Stimulated activated CD4-positive, alpha-beta T cell treated with anti-CD3 and anti-CD28 coated beads, Interleukin-4, amount 100 ng/mL, for 1 hour (primary cell): ENCODE data around the gene STXBP4.
"Not testable (repeated sequence)": the region's sequence is repeated elsewhere in the genome, so short reads cannot be mapped to it uniquely, and the experiment has no call there.

Experiments
- DNase-seq: peaks from one replicate; pipeline ENCODE4 v3.0.0-alpha.2; 2020

Gene STXBP4

DNA sequence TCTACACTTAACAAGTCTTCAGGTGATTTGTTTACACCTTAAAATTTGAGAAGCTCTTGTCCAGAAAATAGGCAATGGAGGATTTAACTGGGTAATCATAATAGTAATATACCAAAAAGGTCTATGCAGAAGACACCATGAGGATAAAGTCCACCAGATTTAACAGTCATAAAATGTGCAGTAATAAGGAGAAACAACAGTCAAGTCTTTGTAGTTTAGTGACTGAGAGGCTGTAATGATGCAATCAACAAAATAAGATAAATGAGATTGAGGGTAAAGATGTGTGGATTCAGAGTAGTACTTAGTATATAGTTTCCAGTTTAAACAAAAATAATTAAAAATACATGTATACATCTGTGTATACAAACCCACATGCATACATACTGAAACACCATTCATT, 91.2 kb downstream of the STXBP4 start:
- DNase-seq: no peak

DNA sequence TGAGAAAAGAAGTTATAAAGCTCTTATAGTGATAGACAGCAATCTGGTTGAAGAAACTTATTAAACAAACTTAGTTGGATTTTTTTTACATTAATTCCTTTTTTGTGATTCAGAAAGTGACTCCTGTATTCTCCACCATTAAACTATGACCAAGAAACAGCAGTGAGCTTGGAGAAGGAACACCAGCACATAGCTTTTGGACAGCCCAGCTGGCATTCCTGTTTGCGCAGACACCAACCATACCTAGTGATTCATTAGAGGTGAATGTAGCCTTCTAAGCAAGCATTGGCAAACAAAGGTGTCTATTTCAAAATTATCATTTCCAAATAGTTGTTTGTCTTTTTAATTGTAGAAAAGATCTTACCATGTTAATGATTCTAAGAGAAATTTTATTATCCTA, 94.4 kb downstream of the STXBP4 start:
- no peak for DNase-seq

DNA sequence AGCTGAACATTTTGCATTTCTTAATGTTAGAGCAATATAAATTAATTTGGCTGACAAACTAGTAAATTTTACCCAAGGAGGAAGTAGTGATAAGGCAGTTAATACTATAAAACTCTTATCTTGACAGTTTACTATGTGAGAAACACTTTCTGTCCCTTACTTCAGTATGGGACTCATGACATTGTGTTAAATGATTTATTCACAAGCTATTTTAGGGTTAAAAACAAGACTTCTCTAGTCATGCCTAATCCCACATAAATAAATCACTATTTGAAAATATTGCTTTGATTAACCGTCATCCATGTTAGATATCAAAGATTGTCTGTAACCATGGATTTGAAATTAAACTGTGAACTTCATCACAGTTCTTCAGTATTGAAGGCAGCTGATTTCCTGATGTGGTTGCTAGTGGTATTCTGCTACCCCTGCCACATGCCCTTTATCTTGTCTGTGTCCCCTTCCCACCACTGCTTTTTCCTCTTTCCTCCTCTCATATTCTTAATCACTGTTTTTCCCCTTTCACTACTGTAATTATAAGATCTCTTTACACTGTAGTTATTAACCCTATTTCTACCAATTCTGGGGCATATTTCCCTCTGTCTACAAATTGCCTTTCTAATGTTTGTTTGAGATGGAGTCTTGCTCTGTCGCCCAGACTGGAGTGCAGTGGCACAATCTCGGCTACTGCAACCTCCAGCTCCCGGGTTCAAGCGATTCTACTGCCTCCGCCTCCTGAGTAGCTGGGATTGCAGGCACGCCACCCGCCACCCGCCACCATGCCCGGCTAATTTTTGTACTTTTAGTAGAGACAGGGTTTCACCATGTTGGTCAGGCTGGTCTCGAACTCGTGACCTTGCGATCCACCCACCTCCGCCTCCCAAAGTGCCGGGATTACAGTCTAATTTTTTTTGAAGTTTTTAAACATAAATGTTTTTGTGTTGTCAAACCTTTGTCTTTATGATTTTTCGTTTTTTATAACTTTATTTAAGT, 95.6 kb downstream of the STXBP4 start:
- DNase-seq: no peak

DNA sequence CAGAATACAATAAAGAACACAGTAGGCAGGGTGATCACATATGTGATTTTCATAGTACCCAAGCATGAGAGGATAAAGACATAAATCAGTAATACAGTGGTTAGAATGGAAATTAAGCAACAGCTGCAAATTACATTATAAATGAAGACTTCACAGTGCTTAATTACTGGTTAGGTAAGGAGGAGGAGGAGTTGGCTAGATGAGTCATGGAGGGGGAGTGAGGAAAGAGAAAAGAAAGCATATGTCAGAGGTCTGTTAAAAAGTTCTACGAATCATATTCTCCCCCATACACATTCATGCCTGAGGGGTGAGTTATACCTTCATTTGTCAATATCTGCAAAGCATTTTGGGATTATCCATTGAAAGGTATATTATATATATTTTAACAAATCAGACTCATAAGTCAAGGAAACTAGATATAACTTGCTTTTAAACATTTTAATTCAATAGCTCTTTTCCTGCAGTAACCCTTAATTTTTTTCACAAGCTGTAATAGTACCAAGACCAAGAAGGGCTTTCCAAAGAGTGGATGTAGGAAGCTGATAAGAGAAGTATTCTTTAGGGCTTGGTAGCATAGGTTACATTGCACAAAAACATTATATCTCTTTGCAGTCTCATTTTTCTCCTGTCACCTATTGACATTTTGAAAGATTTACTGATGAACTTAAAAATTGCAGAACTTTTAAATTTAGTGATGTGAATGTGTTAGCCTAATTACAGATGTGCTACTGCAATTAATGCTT, 99.3 kb downstream of the STXBP4 start:
- no peak for DNase-seq

DNA sequence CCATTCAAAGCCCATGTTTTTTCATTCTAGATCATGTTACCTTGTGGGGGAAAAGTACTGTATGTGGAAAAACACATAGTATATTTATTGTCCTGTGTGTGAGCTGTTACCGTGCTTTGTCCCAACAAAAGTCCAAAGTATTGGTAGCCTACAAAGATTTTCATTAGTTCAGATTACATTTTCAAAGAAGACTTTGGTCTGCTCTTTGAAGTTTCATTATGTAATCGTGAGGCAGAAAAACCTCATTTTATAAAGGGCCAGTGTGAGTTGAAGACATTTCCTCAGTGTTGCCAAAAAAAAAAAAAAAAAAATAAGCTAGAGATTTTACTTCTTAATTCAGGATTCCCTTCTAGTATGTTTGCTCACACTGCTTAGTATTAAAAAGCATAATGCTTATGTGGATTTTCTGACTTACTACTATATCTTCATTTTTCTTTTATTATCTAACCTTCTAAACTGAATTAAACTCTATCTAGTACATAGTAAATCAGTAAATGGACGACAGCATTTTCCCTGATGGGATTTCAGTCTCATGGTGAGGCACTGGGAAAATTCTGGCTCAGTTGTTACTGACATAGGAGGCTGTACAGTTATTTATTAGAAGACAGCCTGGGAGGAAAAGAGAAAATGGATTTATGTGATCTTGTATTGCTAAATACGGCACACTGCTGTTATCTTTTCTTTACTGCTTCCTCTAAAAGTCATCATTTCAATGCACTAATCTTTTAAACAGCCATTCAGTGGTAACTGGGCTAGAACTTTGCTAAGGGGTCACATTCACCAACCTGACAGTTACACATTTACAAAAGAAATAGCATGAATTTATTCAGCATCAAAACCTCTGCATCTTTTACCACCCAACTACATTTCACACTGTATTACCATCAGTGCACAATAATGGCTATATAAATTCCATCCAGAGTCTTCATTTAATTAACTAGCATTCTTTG, 100.6 kb downstream of the STXBP4 start:
- no peak for DNase-seq

DNA sequence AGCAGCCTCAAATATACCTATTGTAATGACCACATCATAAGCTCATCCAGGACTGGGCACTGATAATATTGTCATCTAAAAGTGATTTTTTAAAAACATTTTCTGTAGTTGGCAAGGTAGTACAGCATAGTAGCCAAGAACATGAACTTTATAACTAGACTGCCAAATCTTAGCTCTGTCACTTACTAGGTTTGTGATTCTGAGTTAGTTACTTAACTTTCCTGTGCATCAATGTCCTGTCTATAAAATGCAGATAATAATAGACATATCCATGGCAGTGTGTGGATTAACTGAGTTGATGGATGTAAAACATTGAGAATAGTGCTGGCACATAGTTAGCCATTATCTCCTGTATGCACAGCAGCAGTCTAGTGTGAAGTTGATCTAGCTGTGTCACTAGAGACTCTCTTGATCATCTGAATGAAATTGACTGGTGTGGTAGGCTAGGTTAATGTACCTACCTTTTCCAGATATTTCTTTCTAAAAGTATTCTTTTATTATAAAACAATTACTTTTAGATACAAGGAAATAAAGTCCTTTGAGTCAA, 101.5 kb downstream of the STXBP4 start:
- DNase-seq: no peak

DNA sequence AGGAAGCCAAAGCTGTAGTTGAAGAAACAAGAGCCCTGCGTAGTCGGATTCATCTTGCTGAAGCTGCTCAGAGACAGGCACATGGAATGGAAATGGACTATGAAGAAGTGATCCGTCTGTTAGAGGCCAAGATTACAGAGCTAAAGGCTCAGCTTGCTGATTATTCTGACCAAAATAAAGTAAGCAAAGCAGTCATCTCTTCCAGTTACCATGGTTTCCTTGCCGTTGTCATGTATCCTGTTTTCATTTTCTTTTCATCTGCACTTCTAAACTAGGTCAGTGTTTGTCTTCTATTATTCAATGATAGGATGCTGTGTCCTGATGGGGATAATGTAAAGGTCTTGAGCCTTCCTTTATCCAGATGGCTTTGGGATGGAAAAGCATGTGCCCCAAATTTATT, 104.3 kb downstream of the STXBP4 start:
- no peak for DNase-seq

DNA sequence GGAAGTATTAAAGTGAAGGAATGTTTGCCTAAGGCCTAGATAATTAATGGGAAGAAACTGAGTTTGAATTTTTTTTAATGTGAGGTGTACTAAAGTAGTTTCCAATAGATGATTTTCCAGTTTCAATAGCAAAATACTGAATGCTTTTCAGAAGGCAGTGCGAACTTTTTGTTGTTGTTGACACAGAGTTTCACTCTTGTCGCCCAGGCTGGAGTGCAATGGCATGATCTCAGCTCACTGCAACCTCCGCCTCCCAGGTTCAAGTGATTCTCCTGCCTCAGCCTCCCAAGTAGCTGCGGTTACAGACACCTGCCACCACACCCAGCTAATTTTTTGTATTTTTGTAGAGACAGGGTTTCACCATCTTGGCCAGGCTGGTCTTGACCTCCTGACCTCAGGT, 104.9 kb downstream of the STXBP4 start:
- DNase-seq: not testable (repeated sequence)

DNA sequence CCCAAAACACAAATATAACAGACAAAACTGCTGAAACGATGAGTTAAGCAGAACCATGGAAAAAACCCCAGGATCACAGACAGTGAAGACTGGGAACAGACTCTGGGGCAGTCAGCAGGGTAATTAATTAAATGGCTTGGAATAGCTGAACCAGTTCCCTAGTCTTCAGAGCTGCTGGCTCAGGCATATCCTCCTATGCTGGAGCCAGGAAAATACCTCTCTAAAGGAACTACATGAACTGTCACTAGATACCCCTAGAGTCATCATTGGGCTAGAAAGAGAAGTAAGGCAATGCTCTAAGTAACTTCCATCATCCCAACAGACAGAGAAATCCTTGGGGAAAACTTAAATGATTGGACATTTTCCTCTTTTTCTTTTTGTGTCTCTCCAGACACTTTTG, 113.0 kb downstream of the STXBP4 start:
- no peak for DNase-seq

DNA sequence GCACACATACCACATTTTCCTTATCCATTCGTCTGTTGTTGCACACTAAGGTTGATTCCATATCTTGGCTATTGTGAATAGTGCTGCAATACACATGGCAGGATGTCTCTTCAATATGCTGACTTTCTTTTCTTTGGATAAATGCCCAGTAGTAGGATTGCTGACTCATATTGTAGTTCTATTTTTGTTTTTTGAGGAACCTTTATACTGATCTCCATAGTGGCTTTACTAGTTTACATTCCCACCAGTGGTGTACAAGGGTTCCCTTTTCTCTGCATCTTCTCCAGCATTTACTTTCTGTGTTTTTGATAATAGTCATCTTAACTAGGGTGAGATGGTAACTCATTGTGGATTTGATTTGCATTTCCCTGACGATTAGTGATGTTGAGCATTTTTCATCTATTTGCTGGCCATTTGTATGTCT, 118.1 kb downstream of the STXBP4 start:
- DNase-seq: no peak

DNA sequence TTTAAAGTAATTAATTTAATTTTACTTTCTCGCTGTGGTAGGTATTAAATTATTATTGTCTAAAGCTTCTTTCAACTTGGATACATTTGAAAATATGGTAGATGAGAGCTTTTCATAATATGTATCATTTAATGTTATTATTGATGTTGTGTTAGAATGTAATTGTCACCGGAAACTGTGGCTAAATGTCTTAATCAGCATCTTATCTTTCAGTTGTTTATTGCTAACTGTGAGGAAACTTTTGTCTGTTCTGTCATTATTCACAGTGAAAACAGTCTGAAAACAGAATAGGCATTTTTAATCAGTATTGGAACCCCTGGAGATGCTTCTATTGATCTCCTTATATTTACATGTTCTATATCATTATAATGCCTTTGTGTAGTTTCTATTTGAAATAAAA, 120.7 kb downstream of the STXBP4 start:
- DNase-seq: no peak

DNA sequence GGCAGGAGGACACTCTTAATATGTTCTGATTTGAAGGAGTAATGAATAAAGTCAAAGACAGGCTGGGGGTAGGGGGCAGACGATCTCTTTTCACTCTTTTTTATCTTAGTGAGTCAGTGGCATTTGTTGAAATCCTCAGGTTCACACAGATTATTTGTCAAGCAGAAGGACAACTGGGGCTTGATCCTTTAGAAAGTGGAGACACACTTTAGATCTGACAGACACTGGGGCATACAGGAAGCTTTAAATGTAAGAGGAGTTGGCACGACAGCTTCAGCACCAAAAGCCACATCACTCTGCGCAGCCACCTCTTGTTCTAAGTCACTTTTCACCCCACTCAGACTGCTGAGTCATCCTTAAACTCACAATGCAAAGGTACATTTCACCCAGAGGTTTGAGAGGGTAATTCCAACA, 121.5 kb downstream of the STXBP4 start:
- DNase-seq: peak; percentile 21

DNA sequence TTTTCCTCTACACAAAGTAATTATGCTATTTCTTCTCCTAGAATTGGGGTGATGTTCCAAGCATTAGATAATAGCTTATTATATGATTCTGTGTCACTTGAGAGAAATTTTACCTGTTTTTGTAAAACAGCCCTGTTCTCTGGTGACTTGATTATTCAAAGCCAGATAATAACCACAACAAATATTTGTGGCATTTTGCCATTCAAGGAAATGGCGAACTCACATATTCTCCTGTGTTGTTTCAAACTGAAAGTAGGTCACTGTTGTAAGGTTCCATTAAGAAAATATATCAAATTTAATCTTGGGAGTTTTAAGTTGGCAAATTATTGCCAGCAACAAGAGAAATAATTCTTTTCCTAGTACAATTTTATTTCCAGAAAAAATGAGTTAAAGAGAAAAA, 124.8 kb downstream of the STXBP4 start:
- no peak for DNase-seq

DNA sequence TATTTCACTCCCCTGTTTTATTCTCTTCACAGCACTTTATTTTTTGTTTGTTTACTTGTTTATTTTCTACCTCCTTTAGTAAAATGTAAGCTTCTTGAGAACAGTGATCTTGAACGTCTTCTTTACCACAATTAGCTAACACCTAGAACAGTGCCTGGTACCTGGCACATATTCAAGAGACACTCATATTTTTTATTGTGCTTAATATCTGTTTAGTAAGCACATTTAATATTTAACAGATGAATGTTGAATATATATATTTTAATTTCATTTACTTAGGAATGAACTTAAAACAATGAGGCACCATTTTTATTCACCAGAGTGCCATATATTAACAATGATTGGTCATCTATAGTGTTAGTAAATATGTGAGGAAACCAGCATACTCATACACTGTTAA, 130.2 kb downstream of the STXBP4 start:
- no peak for DNase-seq

DNA sequence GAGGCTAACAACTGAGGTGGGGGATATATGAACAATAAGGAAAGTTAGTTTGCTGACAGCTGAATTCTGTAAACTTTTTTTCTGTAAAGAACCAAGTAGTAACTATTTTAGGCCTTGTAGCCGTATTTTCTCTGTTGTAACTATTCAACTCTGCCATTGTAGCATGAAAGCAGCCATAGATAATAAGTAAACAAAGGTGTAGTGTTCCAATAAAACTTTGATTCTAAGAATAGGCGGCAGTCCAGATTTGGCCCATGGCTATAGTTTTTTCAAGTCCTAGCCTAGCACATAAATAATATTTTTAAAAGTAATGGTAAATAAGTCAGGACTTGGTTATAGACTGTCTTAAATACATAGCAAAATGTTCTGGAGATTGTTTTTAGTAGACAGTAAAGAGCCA, 142.0 kb downstream of the STXBP4 start:
- no peak for DNase-seq

DNA sequence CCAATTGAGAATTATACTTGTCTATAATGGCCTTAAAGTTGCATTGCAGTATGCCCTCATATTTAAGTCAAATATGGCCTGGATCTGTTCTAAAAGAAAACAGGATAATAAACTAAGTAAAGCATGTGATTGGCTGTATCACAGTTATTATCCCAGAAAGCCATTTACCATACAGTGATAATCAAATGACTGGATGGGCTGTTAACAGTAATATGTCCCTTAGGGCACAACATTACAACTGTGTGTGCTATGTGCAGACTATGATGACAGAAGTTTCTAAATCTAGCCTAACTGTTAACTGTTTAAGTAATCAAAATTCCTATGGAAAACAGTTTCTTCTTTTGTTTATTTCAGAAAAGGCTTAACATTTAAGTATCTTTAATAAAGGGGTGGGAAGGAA, 145.7 kb downstream of the STXBP4 start:
- DNase-seq: no peak

DNA sequence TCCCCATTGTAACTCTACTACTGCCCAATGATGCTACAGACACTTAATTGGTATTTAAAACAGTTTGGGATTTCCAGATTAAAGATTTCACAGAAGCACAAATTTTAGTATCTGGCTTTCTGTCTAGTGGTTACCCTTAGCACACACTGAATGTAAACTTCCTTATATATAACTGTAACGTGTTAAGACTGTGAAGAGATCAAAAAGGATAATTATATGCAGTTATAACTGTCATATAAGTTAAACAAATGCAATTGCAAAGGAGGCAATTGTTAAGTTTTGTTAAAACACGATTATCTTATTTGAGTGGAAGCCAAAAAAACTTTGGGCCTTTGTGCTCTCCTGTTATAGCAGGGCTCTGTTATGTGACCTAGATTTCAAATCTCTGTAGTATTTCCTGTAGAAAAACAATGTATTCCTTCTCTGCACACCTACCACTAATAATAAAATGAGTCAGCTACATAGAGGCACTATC, 147.9 kb downstream of the STXBP4 start:
- no peak for DNase-seq

DNA sequence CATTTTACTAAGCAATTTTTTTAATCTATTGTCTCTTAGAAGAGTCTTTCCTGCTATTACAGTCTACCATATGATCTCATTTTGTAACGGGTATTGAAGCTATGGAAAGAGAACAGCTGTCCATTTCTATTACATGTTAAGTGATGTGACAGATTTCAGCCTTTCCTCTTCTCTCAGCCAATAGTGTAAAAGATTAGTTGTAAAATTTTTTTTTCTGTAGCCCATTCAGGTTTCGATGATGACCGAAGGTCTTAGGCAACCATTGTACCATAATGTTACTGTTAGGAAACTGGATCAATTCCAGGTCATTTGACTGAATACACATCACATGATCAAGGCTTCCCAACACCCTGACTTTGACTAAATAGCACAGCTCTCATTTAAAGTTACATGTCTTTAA, 148.6 kb downstream of the STXBP4 start:
- no peak for DNase-seq

DNA sequence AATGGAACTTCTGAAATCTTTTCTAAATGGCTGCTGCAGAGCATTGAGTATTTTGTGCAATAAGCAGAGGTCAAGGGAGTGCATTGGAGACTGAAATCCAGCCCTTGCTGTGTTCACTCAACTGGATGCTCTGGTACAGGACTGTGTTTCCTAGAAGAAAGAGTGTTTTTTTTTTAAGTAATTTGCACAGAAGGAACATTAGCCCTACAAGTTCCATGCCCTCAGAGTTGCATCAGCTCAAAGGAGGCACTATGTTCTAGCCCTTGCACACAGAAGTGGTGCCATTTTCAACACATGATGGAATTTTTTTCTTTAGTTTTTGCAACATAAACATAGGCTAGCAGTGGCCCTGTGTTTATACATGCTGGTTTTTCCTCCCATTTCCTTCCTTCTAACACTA, 152.1 kb downstream of the STXBP4 start:
- DNase-seq: no peak

DNA sequence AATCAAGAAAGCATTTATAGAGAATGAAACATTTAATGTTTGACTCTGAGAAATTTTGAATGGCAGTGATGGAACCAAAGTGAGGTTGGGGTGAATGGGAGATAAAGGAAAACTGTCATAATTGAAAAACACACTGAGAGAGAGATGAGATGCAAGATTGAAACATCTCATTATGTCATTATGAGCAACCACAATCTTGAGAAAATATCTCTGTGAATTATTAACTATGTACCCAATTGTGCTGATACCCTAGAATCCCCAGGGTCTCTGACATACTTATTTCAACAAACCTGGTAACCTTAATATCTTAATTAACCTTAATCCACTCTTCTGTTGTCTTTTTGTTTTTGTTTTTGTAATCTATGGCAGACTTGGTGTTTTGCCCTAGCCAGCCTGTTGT, 152.7 kb downstream of the STXBP4 start:
- no peak for DNase-seq

DNA sequence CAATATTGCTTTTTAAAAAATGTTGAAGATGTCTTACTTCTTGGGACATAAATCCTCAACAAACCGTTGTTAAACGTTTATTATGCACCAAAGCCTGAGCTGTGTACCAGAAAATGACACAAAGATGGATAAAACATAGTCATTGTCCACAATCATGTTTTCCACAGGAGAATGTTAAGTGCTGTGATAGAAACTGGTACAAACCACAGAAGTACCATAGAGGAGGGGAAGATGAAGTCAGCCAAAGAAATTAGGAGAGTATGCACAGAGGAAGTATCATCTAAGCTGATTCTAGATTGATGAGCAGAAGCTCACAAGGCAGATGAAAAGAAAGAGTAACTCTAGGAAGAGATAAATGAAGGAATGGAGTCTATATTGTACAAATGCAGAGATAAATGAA, 153.5 kb downstream of the STXBP4 start:
- no peak for DNase-seq

DNA sequence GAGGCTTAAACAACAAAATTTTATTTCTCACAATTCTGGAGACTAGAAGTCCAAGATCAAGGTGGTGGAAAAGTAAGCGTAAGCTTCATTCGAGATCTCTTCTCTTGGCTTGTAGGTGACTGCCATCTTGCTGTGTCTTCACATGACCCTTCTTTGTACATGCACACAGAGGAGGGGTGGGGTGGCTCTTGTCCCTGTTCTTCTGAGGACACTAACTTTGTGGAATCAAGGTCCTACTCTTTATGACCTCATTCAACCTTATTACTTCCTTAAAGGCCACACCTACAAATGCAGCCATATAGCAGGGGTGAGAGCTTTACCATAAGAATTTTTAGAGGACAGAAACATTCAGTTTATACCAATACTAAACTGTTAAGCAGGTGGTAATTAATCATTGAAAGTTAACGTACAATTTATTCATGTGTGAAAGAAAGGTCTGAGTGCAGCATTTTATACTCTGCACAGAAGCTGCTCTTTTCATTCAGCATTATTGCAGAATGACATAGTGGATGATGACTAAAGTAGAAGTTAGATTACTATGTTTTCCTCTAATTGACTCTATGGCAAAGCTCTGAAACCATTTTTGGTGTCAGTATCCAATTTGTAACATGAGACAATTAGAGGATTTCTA, 156.3 kb downstream of the STXBP4 start:
- no peak for DNase-seq
